ENCODE data around the gene TEN1.

DNA sequence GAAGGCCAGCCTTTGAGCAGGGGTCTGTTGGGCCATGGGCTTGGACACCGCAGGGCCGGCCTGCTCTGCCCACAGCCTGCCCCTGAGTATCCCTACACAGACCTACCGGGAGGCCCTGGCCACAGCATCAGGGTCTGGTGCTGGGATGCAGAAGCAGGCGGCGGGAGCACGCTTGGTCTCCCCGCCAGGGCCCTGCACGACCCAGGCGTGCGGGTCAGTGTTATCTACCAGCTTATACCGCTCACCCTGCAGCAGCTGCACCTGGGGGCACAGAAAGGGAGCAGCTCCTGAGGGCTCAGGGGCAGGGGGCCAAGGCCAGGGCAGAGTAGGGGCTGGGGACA, 39.3 kb downstream of the TEN1 start:
- TF ChIP-seq, protein P1, sequence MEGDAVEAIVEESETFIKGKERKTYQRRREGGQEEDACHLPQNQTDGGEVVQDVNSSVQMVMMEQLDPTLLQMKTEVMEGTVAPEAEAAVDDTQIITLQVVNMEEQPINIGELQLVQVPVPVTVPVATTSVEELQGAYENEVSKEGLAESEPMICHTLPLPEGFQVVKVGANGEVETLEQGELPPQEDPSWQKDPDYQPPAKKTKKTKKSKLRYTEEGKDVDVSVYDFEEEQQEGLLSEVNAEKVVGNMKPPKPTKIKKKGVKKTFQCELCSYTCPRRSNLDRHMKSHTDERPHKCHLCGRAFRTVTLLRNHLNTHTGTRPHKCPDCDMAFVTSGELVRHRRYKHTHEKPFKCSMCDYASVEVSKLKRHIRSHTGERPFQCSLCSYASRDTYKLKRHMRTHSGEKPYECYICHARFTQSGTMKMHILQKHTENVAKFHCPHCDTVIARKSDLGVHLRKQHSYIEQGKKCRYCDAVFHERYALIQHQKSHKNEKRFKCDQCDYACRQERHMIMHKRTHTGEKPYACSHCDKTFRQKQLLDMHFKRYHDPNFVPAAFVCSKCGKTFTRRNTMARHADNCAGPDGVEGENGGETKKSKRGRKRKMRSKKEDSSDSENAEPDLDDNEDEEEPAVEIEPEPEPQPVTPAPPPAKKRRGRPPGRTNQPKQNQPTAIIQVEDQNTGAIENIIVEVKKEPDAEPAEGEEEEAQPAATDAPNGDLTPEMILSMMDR (IDR thresholded peaks at IDR 0.05): no peak
- TF ChIP-seq EZH2 (IDR thresholded peaks at IDR 0.05): no peak

Data from neural progenitor cell (in vitro differentiated cells).